ENCODE data around the gene SEMA3D. TPM values are rescaled to one million over a fixed set of nuclear protein-coding genes. Genes with fewer than 3 reads are reported as not detected.

SEMA3D gene
- total and polyA plus RNA-seq, 9 of the 15 experiments (the other 6 are each of a cell fraction or from before 2014, with no cell fraction given) = 0.01 to 0.10 (median 0.04) TPM; not detected in 1

DNA sequence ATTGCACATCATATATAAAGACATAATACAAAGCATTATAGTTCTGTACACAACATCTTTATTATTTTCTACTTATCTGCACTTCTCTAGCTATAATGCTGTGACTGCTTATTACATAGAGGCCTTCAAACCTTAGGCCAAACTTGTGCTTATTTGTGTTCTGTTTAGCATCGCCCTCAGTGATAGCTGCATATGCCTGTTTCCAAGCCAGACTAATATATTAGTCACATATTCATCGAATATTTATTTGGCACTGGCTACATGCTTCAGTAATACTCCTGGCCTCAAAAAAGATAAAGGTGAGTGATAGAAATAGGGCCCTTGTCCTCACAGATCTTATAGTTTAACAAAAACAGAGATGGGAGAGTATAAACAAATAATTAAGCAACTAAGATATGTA is 30.2 kb upstream of the SEMA3D start:
- intact Hi-C loops (cut with micrococcal nuclease) = no loop called here
- ATAC-seq (no peak), FAIRE-seq (no peak), DNase-seq (ENCODE audit: extremely low read depth in 1 of 4, low spot score in 3 of 4) (no peak)
- no peak for TF ChIP-seq TEAD2 (tag; IDR thresholded peaks at IDR 0.05)
- TF ChIP-seq CBX2 (IDR thresholded peaks at IDR 0.05; ENCODE audit: insufficient read depth, low read length, poor library complexity, severe bottlenecking) = no peak
- no peak for TF ChIP-seq COPS2 (conservative IDR thresholded peaks at IDR 0.05)
- in situ Hi-C loops (cut with MboI) = no loop called here
- no peak overlapping the region for H3K4me2 ChIP-seq (ENCODE audit: insufficient read depth, low read length)
- CTCF ChIA-PET (ENCODE audit: low intra/inter-chr PET ratio) = no interaction called here
- WGBS (ENCODE audit: insufficient coverage, low coverage, missing lambda C conversion rate) = 0% methylated on average over 2 of the region's 2 CpGs
- H3K9me3 ChIP-seq (replicated peaks; ENCODE audit: control insufficient read depth, insufficient read depth, low read depth, low read length) = no peaks in the 10 kb centered on the region
- H3K9me1 ChIP-seq (ENCODE audit: control insufficient read depth, insufficient read depth, low read length) = no peaks in the 10 kb centered on the region
- no peaks in the 10 kb centered on the region for H3K27me3 ChIP-seq (ENCODE audit: control insufficient read depth in 2 of 2, insufficient read depth in 2 of 2, low read length in 2 of 2)
- no peaks in the 10 kb centered on the region for H4K20me1 ChIP-seq (replicated peaks; ENCODE audit: control insufficient read depth, insufficient read depth, low read length)
- no peak overlapping the region for H2AFZ ChIP-seq (ENCODE audit: low read depth, low read length)
- no peak overlapping the region for H3K4me3 ChIP-seq
- H3K27ac ChIP-seq (ENCODE audit: extremely low read depth, low read depth, low read length) = no peak overlapping the region
- no peaks in the 10 kb centered on the region for H3K4me1 ChIP-seq (replicated peaks in 1 of 2; ENCODE audit: control insufficient read depth in 2 of 2, insufficient read depth in 2 of 2, low read length in 2 of 2)
- H3K9ac ChIP-seq (ENCODE audit: insufficient read depth in 1 of 2, low read depth in 2 of 2, low read length in 2 of 2) = no peak overlapping the region
- no TSS peak for BruUV-seq (replicated peaks)
- no peaks in the 10 kb centered on the region for H3K79me2 ChIP-seq (ENCODE audit: control insufficient read depth, insufficient read depth, low read length)
- POLR2A ChIA-PET = no interaction called here
- no peaks in the 10 kb centered on the region for H3K36me3 ChIP-seq (ENCODE audit: control insufficient read depth, insufficient read depth, low read length)

- FAIRE-seq (no peak), DNase-seq (ENCODE audit: extremely low read depth in 1 of 4, low spot score in 3 of 4) (no peak), ATAC-seq (no peak)
- Histone ChIP-seq H3K27me3 (ENCODE audit: control insufficient read depth in 2 of 2, insufficient read depth in 2 of 2, low read length in 2 of 2) (no peaks in the 10 kb centered on the region), H3K4me2 (ENCODE audit: insufficient read depth, low read length) (no peak overlapping the region), H3K27ac (ENCODE audit: extremely low read depth, low read depth, low read length) (no peak overlapping the region), H3K79me2 (ENCODE audit: control insufficient read depth, insufficient read depth, low read length) (no peaks in the 10 kb centered on the region), H3K9ac (ENCODE audit: insufficient read depth in 1 of 2, low read depth in 2 of 2, low read length in 2 of 2) (no peak overlapping the region), H3K36me3 (ENCODE audit: control insufficient read depth, insufficient read depth, low read length) (no peaks in the 10 kb centered on the region), H2AFZ (ENCODE audit: low read depth, low read length) (no peak overlapping the region), H3K9me1 (ENCODE audit: control insufficient read depth, insufficient read depth, low read length) (no peaks in the 10 kb centered on the region), H3K4me3 (no peak overlapping the region), H3K9me3 (replicated peaks; ENCODE audit: control insufficient read depth, insufficient read depth, low read depth, low read length) (no peaks in the 10 kb centered on the region), H4K20me1 (replicated peaks; ENCODE audit: control insufficient read depth, insufficient read depth, low read length) (no peaks in the 10 kb centered on the region), H3K4me1 (replicated peaks in 1 of 2; ENCODE audit: control insufficient read depth in 2 of 2, insufficient read depth in 2 of 2, low read length in 2 of 2) (no peaks in the 10 kb centered on the region)
- 0% methylated on average over 1 of the region's 1 CpG for WGBS (ENCODE audit: insufficient coverage, low coverage, missing lambda C conversion rate)
- POLR2A ChIA-PET = no interaction called here
- intact Hi-C loops (cut with micrococcal nuclease) (no loop called here), in situ Hi-C loops (cut with MboI) (no loop called here)
- BruUV-seq (replicated peaks) = no TSS peak
- CTCF ChIA-PET (ENCODE audit: low intra/inter-chr PET ratio) = no interaction called here
- TF ChIP-seq HMGN3 (IDR thresholded peaks at IDR 0.05; ENCODE audit: borderline replicate concordance, extremely low read depth, insufficient read length, low read depth, low read length) = no peak
- TF ChIP-seq, protein P1, sequence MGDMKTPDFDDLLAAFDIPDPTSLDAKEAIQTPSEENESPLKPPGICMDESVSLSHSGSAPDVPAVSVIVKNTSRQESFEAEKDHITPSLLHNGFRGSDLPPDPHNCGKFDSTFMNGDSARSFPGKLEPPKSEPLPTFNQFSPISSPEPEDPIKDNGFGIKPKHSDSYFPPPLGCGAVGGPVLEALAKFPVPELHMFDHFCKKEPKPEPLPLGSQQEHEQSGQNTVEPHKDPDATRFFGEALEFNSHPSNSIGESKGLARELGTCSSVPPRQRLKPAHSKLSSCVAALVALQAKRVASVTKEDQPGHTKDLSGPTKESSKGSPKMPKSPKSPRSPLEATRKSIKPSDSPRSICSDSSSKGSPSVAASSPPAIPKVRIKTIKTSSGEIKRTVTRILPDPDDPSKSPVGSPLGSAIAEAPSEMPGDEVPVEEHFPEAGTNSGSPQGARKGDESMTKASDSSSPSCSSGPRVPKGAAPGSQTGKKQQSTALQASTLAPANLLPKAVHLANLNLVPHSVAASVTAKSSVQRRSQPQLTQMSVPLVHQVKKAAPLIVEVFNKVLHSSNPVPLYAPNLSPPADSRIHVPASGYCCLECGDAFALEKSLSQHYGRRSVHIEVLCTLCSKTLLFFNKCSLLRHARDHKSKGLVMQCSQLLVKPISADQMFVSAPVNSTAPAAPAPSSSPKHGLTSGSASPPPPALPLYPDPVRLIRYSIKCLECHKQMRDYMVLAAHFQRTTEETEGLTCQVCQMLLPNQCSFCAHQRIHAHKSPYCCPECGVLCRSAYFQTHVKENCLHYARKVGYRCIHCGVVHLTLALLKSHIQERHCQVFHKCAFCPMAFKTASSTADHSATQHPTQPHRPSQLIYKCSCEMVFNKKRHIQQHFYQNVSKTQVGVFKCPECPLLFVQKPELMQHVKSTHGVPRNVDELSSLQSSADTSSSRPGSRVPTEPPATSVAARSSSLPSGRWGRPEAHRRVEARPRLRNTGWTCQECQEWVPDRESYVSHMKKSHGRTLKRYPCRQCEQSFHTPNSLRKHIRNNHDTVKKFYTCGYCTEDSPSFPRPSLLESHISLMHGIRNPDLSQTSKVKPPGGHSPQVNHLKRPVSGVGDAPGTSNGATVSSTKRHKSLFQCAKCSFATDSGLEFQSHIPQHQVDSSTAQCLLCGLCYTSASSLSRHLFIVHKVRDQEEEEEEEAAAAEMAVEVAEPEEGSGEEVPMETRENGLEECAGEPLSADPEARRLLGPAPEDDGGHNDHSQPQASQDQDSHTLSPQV (IDR thresholded peaks at IDR 0.05) = no peak
- no peak for TF ChIP-seq MYNN (IDR thresholded peaks at IDR 0.05)
- no peak for TF ChIP-seq MYNN (CRISPR knock-in tag; IDR thresholded peaks at IDR 0.05)
- TF ChIP-seq CHD4 (IDR thresholded peaks at IDR 0.05; ENCODE audit: insufficient read depth, insufficient replicate concordance, low read depth, low read length, poor library complexity, severe bottlenecking) = no peak
These were observed 28.2 kb upstream of the SEMA3D start for GRCh38 chr7:85215098-85215497.

All from K562 (cell line).